K562 (cell line): Measurements from ENCODE around the gene HEPACAM. TPM values are rescaled to one million over a fixed set of nuclear protein-coding genes. Genes with fewer than 3 reads are reported as not detected.

Experiments used
- ARNT ChIP-seq, 2 experiments: fragments of 450-650 bp; IDR thresholded peaks; 2 replicates each; pipeline ENCODE4 v1.6.1; 2016; ENCODE audit warnings: mild to moderate bottlenecking in 1 of 2
- ASH1L ChIP-seq: fragments of 450-650 bp; IDR thresholded peaks from 2 replicates; pipeline ENCODE4 v1.6.1; 2018; ENCODE audit warnings: borderline replicate concordance, mild to moderate bottlenecking, low read depth; ENCODE audit not compliant: partially characterized antibody
- ATF4 ChIP-seq: fragments of 450-650 bp; formaldehyde crosslinking; IDR thresholded peaks from 2 replicates; pipeline ENCODE4 v1.4.0; 2022; ENCODE audit warnings: mild to moderate bottlenecking, moderate library complexity
- BCOR ChIP-seq: fragments of 450-650 bp; IDR thresholded peaks from 2 replicates; pipeline ENCODE4 v1.6.1; 2016
- CCAR2 ChIP-seq: fragments of 200-400 bp; formaldehyde crosslinking; IDR thresholded peaks from 2 replicates; pipeline ENCODE4 v1.6.1; 2017; ENCODE audit warnings: mild to moderate bottlenecking, low read depth, low read length
- EHMT2 ChIP-seq: fragments of 450-650 bp; IDR thresholded peaks from 2 replicates; pipeline ENCODE4 v1.6.1; 2018; ENCODE audit warnings: antibody characterized with exemption
- HNRNPK ChIP-seq: fragments of 200-400 bp; formaldehyde crosslinking; IDR thresholded peaks from one replicate; pipeline ENCODE4 v1.6.1; 2018; ENCODE audit warnings: mild to moderate bottlenecking, low read depth, low read length; ENCODE audit not compliant: poor library complexity, severe bottlenecking
- KDM1A ChIP-seq, 2 experiments: fragments of 450-650 bp; IDR thresholded peaks; 2 replicates each; pipeline ENCODE4 v1.6.1; 2016; ENCODE audit warnings: mild to moderate bottlenecking in 2 of 2
- NFATC3 ChIP-seq: fragments of 450-650 bp; IDR thresholded peaks from 2 replicates; pipeline ENCODE4 v1.6.1; 2017; ENCODE audit warnings: mild to moderate bottlenecking
- NR2F6 ChIP-seq: fragments of 450-650 bp; formaldehyde crosslinking; IDR thresholded peaks from 2 replicates; pipeline ENCODE4 v1.4.0; 2020; ENCODE audit warnings: mild to moderate bottlenecking
- POLR3A ChIP-seq: IDR thresholded peaks from 2 replicates; pipeline ENCODE4 v1.6.1; 2011; ENCODE audit warnings: borderline replicate concordance, mild to moderate bottlenecking, moderate library complexity; ENCODE audit not compliant: insufficient read length, insufficient read depth; ENCODE audit errors: extremely low read depth
- PREB ChIP-seq: sonication (generic); formaldehyde crosslinking; IDR thresholded peaks from 2 replicates; pipeline ENCODE4 v1.8.1; 2023; ENCODE audit warnings: mild to moderate bottlenecking, missing genetic modification reagents
- PURB ChIP-seq: sonication (generic); formaldehyde crosslinking; IDR thresholded peaks from 2 replicates; pipeline ENCODE4 v1.9.0; 2021; ENCODE audit warnings: low read depth, mild to moderate bottlenecking, missing genetic modification reagents
- RHOXF2B ChIP-seq: fragments of 250-450 bp; sonication (Bioruptor Pico); conservative IDR thresholded peaks from 2 replicates; pipeline ENCODE4 v1.5.1; 2021
- SMAD2 ChIP-seq: fragments of 150-350 bp; IDR thresholded peaks from 2 replicates; pipeline ENCODE4 v1.6.1; 2014; ENCODE audit warnings: low read depth, mild to moderate bottlenecking, low read length
- SREBF1 ChIP-seq: fragments of 150-350 bp; IDR thresholded peaks from 2 replicates; pipeline ENCODE4 v1.6.1; 2014; ENCODE audit warnings: antibody characterized with exemption, low read depth, low read length, borderline replicate concordance
- TAF9B ChIP-seq: fragments of 450-650 bp; IDR thresholded peaks from 2 replicates; pipeline ENCODE4 v1.6.1; 2018; ENCODE audit warnings: mild to moderate bottlenecking; ENCODE audit not compliant: partially characterized antibody
- THRAP3 ChIP-seq: fragments of 450-650 bp; IDR thresholded peaks from 2 replicates; pipeline ENCODE4 v1.6.1; 2016; ENCODE audit warnings: mild to moderate bottlenecking, inconsistent platforms, borderline replicate concordance
- ZBTB33 ChIP-seq: sonication (generic); formaldehyde crosslinking; IDR thresholded peaks from 2 replicates; pipeline ENCODE4 v1.8.1; 2023; ENCODE audit warnings: mild to moderate bottlenecking, missing genetic modification reagents
- ZC3H8 ChIP-seq: fragments of 450-650 bp; IDR thresholded peaks from 2 replicates; pipeline ENCODE4 v1.6.1; 2017
- ZNF23 ChIP-seq: fragments of 250-450 bp; sonication (Bioruptor Pico); IDR thresholded peaks from 2 replicates; pipeline ENCODE4 v1.4.0; 2020; ENCODE audit warnings: mild to moderate bottlenecking
- ZNF512 ChIP-seq: IDR thresholded peaks from 2 replicates; pipeline ENCODE4 v1.6.1; 2016; ENCODE audit warnings: missing genetic modification characterization, missing compliant biosample characterization
- ZNF696 ChIP-seq: fragments of 250-450 bp; sonication (Bioruptor Pico); conservative IDR thresholded peaks from 2 replicates; pipeline ENCODE4 v1.4.0; 2020; ENCODE audit warnings: mild to moderate bottlenecking, moderate library complexity
- ZNF766 ChIP-seq: fragments of 200-800 bp; sonication (Bioruptor generic); conservative IDR thresholded peaks from 2 replicates; pipeline ENCODE4 v1.6.1; 2016; ENCODE audit warnings: missing genetic modification characterization, missing compliant biosample characterization
- polyA plus RNA-seq, 8 experiments: library from polyadenylated mRNA; depleted of rRNA in 4 of 8; stranded (reverse) in 5 of 8; unstranded in 3 of 8; fragments of >200 nt; fragmentation: Nextera tagmentation in 2 of 8; fragmentation: Illumina TruSeq in 1 of 8; extraction: Ambion mirVana in 2 of 8; extraction: Trizol in 1 of 8; gene quantifications; 2 replicates each; pipeline versions ENCODE4 v1.2.1 to v1.2.3, GENCODE V29; 2011 to 2014; ENCODE audit warnings: inconsistent platforms in 1 of 8, missing spikeins in 1 of 8
- total RNA-seq, 7 experiments: library from RNA; depleted of rRNA in 6 of 7; stranded (reverse); fragments of >200 nt in 6 of 7; fragmentation: Illumina TruSeq in 2 of 7; extraction: Trizol in 2 of 7; gene quantifications; 2 replicates each; pipeline versions ENCODE4 v1.2.1 to v1.2.3, GENCODE V29; 2011 to 2021; ENCODE audit warnings: low replicate concordance in 1 of 7

The HEPACAM gene
- total and polyA plus RNA-seq, 9 of the 15 experiments (the other 6 are each of a cell fraction or from before 2014, with no cell fraction given) = not detected

- TF ChIP-seq ASH1L = peak; percentile 24
- 0 out of 2 replicates have a peak, but pooled peaks have one; percentile 32 for TF ChIP-seq ZC3H8
- TF ChIP-seq ZNF23 = no peak
- TF ChIP-seq PURB (CRISPR knock-in tag) = no peak
- peak; percentile 58; the same call in 1 of the 2 replicates for TF ChIP-seq THRAP3
- TF ChIP-seq ZNF512 = 0 out of 2 replicates have a peak, but pooled peaks have one; percentile 56
- TF ChIP-seq POLR3A = no peak
- TF ChIP-seq ZBTB33 = no peak
- TF ChIP-seq ATF4 (CRISPR knock-in tag) = no peak
- no peak for TF ChIP-seq KDM1A (IDR thresholded peaks at IDR 0.05)
- TF ChIP-seq NR2F6 (CRISPR knock-in tag) = no peak
- TF ChIP-seq EHMT2 = peak; percentile 79
- no peak for TF ChIP-seq SMAD2
- TF ChIP-seq BCOR = peak; percentile 56
- TF ChIP-seq CCAR2 = no peak
- TF ChIP-seq ARNT (IDR thresholded peaks at IDR 0.05) = 0 out of 4 replicates have a peak, but pooled peaks of 1 of the 2 experiments have one; percentile 50
- TF ChIP-seq TAF9B = peak; percentile 52
- no peak for TF ChIP-seq RHOXF2B (CRISPR knock-in tag)
- no peak for TF ChIP-seq ZNF766
- no peak for TF ChIP-seq ZNF696
- TF ChIP-seq NFATC3 = no peak
- no peak for TF ChIP-seq PREB (CRISPR knock-in tag)
- TF ChIP-seq HNRNPK = no peak
- no peak for TF ChIP-seq SREBF1
Observed at GRCh38 chr11:124953753-124954589, 18.1 kb upstream of the HEPACAM start, which contains the start of gene CCDC15 (continued).
